HepG2 (cell line): ENCODE data around the gene OR2S2. TPM values are rescaled to one million over a fixed set of nuclear protein-coding genes. Genes with fewer than 3 reads are reported as not detected.

ENCODE experiments used
- AKAP8 ChIP-seq: sonication (generic); formaldehyde crosslinking; IDR thresholded peaks from 2 replicates; pipeline ENCODE4 v1.5.1; 2020; ENCODE audit warnings: mild to moderate bottlenecking, missing genetic modification reagents
- FOSL2 ChIP-seq: sonication (generic); formaldehyde crosslinking; IDR thresholded peaks from 2 replicates; pipeline ENCODE4 v1.4.0; 2020; ENCODE audit warnings: missing genetic modification reagents
- HNRNPK ChIP-seq: fragments of 200-400 bp; formaldehyde crosslinking; IDR thresholded peaks from 2 replicates; pipeline ENCODE4 v1.6.1; 2018; ENCODE audit warnings: low read length, low read depth, moderate library complexity, mild to moderate bottlenecking; ENCODE audit not compliant: poor library complexity, severe bottlenecking
- HOXA3 ChIP-seq: sonication (generic); formaldehyde crosslinking; IDR thresholded peaks from 2 replicates; pipeline ENCODE4 v1.5.0; 2020; ENCODE audit warnings: missing genetic modification reagents
- KDM5B ChIP-seq: sonication (generic); formaldehyde crosslinking; IDR thresholded peaks from 2 replicates; pipeline ENCODE4 v1.4.0; 2020; ENCODE audit warnings: missing genetic modification reagents, mild to moderate bottlenecking, borderline replicate concordance
- MYNN ChIP-seq: sonication (generic); formaldehyde crosslinking; IDR thresholded peaks from 2 replicates; pipeline ENCODE4 v1.4.0; 2020; ENCODE audit warnings: mild to moderate bottlenecking, low read depth, missing genetic modification reagents
- POLR2A ChIP-seq, 2 experiments: IDR thresholded peaks; 2 replicates each; pipeline ENCODE4 v1.6.1; 2011; ENCODE audit warnings: low read depth in 2 of 2, low read length in 2 of 2, mild to moderate bottlenecking in 1 of 2, moderate library complexity in 1 of 2; ENCODE audit not compliant: insufficient read depth in 1 of 2
- POLR2G ChIP-seq: fragments of 200-400 bp; formaldehyde crosslinking; IDR thresholded peaks from 2 replicates; pipeline ENCODE4 v1.6.1; 2018; ENCODE audit warnings: mild to moderate bottlenecking, low read depth, low read length, moderate library complexity
- RAD51 ChIP-seq: fragments of 450-650 bp; IDR thresholded peaks from 2 replicates; pipeline ENCODE4 v1.6.1; 2016; ENCODE audit warnings: borderline replicate concordance
- REL ChIP-seq: sonication (generic); formaldehyde crosslinking; conservative IDR thresholded peaks from 2 replicates; pipeline ENCODE4 v1.8.0; 2022; ENCODE audit warnings: mild to moderate bottlenecking, missing genetic modification reagents, moderate library complexity
- SAP130 ChIP-seq: IDR thresholded peaks from 2 replicates; pipeline ENCODE4 v1.6.1; 2016; ENCODE audit warnings: low read depth
- SNAI1 ChIP-seq: sonication (generic); formaldehyde crosslinking; IDR thresholded peaks from 2 replicates; pipeline ENCODE4 v1.5.0; 2020; ENCODE audit warnings: mild to moderate bottlenecking, missing genetic modification reagents, borderline replicate concordance
- STAG1 ChIP-seq: sonication (generic); formaldehyde crosslinking; IDR thresholded peaks from 2 replicates; pipeline ENCODE4 v1.4.0; 2020; ENCODE audit warnings: missing genetic modification reagents
- ZKSCAN8 ChIP-seq: IDR thresholded peaks from 2 replicates; pipeline ENCODE4 v1.6.1; 2016; ENCODE audit warnings: borderline replicate concordance, missing genetic modification reagents, missing compliant biosample characterization
- ZNF282 ChIP-seq: fragments of 450-650 bp; IDR thresholded peaks from 2 replicates; pipeline ENCODE4 v1.6.1; 2018; ENCODE audit not compliant: partially characterized antibody
- ZNF501 ChIP-seq: sonication (generic); formaldehyde crosslinking; IDR thresholded peaks from 2 replicates; pipeline ENCODE4 v1.5.1; 2020; ENCODE audit warnings: mild to moderate bottlenecking, moderate library complexity, missing genetic modification reagents
- ZNF780A ChIP-seq: sonication (generic); formaldehyde crosslinking; IDR thresholded peaks from 2 replicates; pipeline ENCODE4 v1.8.0; 2022; ENCODE audit warnings: mild to moderate bottlenecking, missing genetic modification reagents, moderate library complexity
- ZSCAN9 ChIP-seq: IDR thresholded peaks from 2 replicates; pipeline ENCODE4 v1.6.1; 2016; ENCODE audit warnings: borderline replicate concordance
- polyA plus RNA-seq, 8 experiments: library from polyadenylated mRNA; depleted of rRNA in 3 of 8; stranded (reverse) in 7 of 8; unstranded in 1 of 8; fragments of >200 nt; fragmentation: Illumina TruSeq in 4 of 8; extraction: Trizol in 4 of 8; gene quantifications; 2 replicates each; pipeline versions ENCODE4 v1.2.1 to v1.2.3, GENCODE V29; 2011 to 2016; ENCODE audit warnings: low read depth in 4 of 8, missing spikeins in 1 of 8, mixed read lengths in 1 of 8; ENCODE audit not compliant: insufficient read depth in 1 of 8
- total RNA-seq, 5 experiments: library from RNA; depleted of rRNA; stranded (reverse); fragments of >200 nt; fragmentation: Illumina TruSeq; extraction: Trizol; gene quantifications; 2 replicates each; pipeline ENCODE4 v1.2.3, GENCODE V29; 2016; ENCODE audit warnings: low read depth in 1 of 5
- TF ChIP-seq, protein P1 (sequence below): IDR thresholded peaks from 2 replicates; pipeline ENCODE4 v1.4.0; 2020; ENCODE audit warnings: mild to moderate bottlenecking, missing genetic modification reagents
- TF ChIP-seq, protein P2 (sequence below): sonication (generic); formaldehyde crosslinking; IDR thresholded peaks from 2 replicates; pipeline ENCODE4 v1.4.0; 2020; ENCODE audit warnings: missing genetic modification reagents
- TF ChIP-seq, protein P3 (sequence below): sonication (generic); formaldehyde crosslinking; IDR thresholded peaks from 2 replicates; pipeline ENCODE4 v1.4.0; 2020; ENCODE audit warnings: mild to moderate bottlenecking, missing genetic modification reagents

Gene OR2S2
- total and polyA plus RNA-seq, 2 of the 13 experiments (the other 11 are each of a cell fraction or from before 2014, with no cell fraction given): not detected

DNA sequence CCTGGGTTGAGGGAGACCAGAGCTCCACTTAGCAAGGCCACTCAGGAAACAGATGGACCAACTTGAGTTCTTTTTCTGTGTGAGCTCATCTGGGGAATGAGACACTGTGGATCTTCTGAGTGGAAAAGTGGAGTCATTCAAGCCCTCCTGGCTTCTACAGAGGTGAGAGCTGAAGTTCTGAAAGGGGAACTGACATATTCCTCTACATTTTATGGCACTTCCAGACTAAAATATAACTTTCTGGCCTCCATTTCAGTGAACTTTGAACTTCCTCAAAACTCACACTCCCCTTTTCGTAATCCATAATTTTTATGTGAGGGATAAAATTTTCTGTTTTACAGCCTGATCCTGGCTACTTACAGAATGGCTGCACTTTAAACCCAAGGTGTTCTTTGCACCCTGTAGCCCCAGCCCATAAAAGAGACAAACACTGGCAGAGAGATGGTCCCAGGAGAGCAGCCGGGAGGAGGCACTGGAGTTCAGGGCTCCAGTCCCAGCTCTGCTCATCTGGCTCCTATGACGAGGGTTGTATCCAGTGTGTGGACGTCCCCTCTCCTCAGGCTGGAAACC is 37.8 kb downstream of the OR2S2 start (continued):
- TF ChIP-seq, protein P1, sequence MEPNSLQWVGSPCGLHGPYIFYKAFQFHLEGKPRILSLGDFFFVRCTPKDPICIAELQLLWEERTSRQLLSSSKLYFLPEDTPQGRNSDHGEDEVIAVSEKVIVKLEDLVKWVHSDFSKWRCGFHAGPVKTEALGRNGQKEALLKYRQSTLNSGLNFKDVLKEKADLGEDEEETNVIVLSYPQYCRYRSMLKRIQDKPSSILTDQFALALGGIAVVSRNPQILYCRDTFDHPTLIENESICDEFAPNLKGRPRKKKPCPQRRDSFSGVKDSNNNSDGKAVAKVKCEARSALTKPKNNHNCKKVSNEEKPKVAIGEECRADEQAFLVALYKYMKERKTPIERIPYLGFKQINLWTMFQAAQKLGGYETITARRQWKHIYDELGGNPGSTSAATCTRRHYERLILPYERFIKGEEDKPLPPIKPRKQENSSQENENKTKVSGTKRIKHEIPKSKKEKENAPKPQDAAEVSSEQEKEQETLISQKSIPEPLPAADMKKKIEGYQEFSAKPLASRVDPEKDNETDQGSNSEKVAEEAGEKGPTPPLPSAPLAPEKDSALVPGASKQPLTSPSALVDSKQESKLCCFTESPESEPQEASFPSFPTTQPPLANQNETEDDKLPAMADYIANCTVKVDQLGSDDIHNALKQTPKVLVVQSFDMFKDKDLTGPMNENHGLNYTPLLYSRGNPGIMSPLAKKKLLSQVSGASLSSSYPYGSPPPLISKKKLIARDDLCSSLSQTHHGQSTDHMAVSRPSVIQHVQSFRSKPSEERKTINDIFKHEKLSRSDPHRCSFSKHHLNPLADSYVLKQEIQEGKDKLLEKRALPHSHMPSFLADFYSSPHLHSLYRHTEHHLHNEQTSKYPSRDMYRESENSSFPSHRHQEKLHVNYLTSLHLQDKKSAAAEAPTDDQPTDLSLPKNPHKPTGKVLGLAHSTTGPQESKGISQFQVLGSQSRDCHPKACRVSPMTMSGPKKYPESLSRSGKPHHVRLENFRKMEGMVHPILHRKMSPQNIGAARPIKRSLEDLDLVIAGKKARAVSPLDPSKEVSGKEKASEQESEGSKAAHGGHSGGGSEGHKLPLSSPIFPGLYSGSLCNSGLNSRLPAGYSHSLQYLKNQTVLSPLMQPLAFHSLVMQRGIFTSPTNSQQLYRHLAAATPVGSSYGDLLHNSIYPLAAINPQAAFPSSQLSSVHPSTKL (CRISPR knock-in tag): no peak
- TF ChIP-seq ZNF501 (CRISPR knock-in tag) (peak; percentile 50; the same call in 1 of the 2 replicates), MYNN (no peak), KDM5B (CRISPR knock-in tag) (no peak), POLR2G (no peak), ZSCAN9 (CRISPR knock-in tag) (no peak), HOXA3 (CRISPR knock-in tag) (peak; percentile 37; the same call in 1 of the 2 replicates), REL (no peak), FOSL2 (CRISPR knock-in tag) (no peak), ZNF282 (no peak), AKAP8 (CRISPR knock-in tag) (no peak), ZNF780A (no peak), SNAI1 (no peak), POLR2A (IDR thresholded peaks at IDR 0.05; ENCODE audit: insufficient read depth in 1 of 2, low read depth in 2 of 2, low read length in 2 of 2) (no peak), HNRNPK (no peak), STAG1 (CRISPR knock-in tag) (peak; percentile 33), ZKSCAN8 (no peak), SAP130 (CRISPR knock-in tag) (no peak), RAD51 (no peak)
- TF ChIP-seq, protein P2, sequence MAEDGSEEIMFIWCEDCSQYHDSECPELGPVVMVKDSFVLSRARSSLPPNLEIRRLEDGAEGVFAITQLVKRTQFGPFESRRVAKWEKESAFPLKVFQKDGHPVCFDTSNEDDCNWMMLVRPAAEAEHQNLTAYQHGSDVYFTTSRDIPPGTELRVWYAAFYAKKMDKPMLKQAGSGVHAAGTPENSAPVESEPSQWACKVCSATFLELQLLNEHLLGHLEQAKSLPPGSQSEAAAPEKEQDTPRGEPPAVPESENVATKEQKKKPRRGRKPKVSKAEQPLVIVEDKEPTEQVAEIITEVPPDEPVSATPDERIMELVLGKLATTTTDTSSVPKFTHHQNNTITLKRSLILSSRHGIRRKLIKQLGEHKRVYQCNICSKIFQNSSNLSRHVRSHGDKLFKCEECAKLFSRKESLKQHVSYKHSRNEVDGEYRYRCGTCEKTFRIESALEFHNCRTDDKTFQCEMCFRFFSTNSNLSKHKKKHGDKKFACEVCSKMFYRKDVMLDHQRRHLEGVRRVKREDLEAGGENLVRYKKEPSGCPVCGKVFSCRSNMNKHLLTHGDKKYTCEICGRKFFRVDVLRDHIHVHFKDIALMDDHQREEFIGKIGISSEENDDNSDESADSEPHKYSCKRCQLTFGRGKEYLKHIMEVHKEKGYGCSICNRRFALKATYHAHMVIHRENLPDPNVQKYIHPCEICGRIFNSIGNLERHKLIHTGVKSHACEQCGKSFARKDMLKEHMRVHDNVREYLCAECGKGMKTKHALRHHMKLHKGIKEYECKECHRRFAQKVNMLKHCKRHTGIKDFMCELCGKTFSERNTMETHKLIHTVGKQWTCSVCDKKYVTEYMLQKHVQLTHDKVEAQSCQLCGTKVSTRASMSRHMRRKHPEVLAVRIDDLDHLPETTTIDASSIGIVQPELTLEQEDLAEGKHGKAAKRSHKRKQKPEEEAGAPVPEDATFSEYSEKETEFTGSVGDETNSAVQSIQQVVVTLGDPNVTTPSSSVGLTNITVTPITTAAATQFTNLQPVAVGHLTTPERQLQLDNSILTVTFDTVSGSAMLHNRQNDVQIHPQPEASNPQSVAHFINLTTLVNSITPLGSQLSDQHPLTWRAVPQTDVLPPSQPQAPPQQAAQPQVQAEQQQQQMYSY (CRISPR knock-in tag): no peak
- TF ChIP-seq, protein P3, sequence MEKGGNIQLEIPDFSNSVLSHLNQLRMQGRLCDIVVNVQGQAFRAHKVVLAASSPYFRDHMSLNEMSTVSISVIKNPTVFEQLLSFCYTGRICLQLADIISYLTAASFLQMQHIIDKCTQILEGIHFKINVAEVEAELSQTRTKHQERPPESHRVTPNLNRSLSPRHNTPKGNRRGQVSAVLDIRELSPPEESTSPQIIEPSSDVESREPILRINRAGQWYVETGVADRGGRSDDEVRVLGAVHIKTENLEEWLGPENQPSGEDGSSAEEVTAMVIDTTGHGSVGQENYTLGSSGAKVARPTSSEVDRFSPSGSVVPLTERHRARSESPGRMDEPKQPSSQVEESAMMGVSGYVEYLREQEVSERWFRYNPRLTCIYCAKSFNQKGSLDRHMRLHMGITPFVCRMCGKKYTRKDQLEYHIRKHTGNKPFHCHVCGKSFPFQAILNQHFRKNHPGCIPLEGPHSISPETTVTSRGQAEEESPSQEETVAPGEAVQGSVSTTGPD: no peak
